ENCODE measurements around the gene TMEM132E.

Gene TMEM132E

DNA sequence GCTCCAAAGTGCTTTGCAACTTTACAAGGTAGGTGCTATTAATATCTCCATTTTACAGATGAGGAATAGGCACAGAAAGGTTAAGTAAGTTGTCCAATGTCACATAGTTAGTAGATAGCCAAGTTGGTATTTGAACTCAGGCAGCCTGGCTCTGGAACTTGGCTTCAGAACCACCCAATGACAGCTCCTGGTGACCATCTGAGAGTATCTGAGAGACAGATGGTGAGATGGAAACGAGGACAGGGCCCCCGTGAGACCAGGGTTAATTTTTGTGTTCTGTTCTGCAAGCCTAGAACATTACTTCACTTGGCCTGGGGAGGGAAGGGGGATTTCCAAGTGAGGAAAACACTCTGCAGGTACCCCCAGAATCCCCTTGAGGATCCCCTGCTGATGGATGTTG lies 9.8 kb upstream of the TMEM132E start:
- no peak for DNase-seq (ENCODE audit: low read depth in 2 of 2)

DNA sequence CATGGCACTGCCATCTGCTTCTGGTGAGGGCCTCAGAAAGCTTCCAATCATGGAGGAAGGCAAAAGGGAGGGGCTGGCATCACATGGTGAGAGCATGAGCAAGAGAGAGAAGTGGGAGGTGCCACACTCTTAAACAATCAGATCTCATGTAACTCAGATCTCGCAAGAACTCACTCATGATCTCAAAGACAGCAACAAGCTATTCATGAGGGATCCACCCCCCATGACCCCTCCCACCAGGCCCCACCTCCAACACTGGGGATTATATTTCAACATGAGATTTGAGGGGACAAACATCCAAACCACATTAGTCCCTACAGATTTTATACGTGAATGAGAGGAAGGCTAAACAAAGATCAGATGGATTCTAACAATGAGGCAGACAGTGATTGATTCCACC lies 8.9 kb upstream of the TMEM132E start:
- no peak for DNase-seq (ENCODE audit: low read depth in 2 of 2)

DNA sequence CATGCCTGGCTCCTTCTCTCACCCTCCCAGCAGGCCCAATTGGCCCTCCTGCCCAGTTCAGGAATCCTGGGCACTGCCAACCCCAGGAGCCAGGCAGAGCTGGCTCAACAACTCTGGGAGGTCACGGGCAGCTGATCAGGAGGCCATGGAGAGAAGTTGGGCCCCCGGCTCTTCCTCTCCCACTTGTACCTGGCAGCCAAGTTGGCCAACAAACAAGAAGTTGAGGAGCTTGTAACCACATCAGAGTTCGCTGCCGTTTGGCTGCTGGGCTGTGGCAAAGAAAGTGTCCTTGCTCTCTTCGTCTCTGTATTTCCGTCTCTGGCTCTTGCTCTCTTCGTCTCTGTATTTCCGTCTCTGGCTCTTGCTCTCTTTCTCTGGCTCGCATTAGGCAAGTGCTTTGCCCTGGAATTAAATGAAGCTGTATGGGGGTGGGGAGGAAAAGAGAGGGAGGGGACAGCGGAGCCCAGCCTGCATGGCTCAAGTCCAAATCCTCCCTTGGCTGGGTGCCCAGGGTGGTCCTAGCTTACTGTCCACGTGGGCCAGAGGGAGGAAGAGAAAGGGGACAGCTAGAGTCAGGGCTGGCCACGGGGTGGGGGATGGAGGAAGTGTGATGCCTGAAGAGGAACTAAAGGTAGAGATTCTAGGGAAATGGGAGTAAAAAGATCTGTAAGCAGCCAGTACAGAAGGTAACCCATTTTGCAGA lies 7.8 kb upstream of the TMEM132E start:
- no peak for DNase-seq (ENCODE audit: low read depth in 2 of 2)

DNA sequence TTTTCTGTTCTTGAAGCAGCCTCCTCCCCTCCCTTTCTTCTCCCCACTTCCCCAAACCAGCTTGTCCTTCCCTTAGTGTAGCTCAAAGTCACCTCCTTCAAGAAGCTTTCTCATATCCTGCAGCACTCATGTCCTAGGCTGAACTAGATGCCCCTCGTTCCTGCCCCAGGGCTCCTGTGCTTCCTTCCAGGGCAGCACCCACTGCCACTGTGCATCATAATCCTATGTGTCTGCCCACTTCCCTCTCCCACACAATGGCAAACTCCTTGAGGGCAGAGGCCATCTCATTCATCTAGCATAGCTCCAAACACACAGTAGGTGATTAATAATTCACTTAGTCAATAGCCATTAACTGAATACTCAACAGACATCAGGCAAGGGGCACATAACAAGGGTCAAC lies 6.9 kb upstream of the TMEM132E start:
- no peak for DNase-seq (ENCODE audit: low read depth in 2 of 2)

DNA sequence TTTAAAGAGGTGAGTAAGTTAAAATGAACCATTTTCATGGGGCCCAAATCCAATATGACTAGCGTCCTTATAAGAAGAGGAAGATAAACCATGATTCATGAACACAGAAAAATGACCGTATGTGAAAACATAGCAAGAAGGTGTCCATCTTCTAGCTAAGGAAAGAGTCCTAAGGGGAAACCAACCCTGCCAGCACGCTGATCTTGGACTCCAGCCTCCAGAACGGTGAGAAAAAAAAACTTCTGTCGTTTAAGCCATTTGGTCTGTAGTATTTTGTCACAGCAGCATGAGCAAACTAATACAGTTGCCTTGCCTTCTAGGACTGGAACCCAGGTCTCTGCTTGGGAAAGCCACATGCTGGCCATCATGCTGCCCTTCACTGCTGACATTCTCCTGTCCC lies 4.2 kb upstream of the TMEM132E start:
- DNase-seq (ENCODE audit: low read depth in 2 of 2) = no peak

DNA sequence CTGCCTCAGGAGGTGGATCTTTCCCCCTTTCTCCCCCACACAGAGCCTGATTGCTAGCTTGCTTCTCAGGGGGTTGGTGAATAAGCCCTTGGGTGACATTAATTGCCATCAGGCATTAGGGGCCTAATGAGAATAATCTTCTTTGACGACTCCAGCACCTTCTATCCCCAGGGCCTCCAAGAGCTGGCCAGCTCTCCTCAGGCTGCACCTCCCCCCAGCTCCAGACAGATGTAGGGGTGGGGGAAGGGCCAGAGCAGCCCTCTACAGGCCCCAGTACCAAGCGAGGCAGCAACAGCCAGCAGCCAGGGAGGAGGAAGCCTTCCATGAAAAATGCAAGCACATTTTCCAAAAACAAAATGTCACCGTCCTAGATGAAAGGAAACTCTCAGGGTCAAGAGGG lies 1.4 kb upstream of the TMEM132E start:
- DNase-seq (ENCODE audit: low read depth in 2 of 2) = no peak

DNA sequence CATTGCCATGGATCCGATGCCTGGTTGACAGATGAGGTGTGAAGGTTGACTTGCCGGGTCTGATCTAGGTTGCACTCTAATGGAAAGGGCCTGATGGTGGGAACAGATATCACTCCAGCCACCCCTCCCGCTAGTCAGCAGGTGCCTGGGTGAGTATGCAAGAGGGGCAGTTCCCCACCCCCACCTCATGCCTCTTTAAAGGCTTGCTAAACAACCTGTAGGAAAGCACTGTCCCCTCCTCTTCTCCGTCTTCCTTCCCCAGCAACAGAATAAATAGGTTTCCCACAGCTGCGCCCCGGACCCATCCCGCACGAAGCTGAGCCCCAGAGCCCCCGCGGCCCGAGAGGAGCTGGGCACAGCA lies 746 bp upstream of the TMEM132E start:
- no peak for DNase-seq (ENCODE audit: low read depth in 2 of 2)

DNA sequence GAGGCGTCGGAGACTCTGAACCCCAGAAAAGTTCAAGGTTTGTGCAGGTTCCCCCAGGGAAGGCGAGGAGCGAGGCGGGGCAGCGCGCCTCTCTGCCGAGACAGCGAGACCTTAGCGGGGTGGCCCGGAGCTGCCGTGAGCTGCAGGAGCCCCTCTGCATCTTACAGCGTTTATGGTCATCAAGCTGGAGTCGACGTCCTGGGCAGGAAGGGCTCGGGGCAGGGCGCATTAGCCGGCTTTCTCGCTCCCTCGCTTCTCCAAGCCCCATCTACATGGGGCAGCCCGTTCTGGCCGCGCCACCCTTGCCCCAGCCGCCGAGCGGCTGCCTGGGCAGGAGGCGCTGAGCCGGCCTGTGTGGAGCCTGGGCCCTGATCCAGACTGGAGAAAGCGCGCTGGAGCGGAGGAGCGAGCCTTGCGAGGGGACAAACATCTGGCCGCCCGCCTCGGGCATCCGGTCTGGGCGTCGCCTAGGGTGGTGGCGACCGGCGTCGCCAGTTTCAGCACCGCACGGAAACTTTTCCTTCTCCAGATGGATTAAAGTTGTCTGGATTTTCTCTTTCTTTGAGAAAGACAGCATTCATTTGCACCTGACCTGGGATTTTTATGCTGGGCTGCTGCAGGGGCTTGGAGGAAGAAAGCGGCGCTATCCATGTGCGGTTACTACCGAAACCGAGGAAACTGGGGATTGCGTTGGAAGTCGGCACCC lies 750 bp downstream of the TMEM132E start:
- DNase-seq (ENCODE audit: low read depth in 2 of 2) = no peak

DNA sequence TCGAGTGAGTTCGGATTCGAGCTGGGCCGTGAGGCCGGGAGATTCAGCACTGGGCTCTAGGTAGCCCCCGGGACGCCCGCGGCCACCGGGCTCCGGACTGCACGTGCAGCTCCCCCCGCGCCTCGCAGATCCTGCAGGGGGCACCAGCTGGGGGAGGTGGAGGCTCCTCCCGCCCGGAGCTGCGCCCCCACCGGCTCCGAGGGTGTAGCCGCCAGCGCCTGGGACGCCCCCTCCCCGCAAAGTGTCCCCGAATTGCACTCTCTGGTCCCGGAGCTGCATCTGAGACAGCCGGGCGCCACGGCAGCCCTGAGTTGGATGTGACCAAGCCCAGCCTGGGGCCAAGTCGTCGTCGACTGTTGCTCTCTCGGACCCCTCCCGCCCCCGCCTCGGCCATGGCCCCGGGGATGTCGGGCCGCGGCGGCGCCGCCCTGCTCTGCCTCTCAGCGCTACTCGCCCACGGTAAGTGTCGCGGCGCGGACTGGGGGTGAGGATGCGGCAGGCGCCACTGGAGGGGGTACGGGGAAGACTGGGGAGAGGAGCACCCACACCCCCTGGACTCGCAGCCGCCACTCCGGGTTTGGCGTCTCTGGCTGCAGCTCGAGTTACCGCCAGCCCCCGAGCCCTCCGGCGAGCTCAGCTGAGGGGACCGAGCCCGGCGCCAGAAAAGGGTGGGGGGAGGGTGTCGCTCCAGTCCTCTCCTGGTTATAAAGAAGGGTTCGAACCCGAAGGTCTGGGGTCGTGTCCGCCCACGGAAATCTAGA lies 1.5 kb downstream of the TMEM132E start:
- DNase-seq (ENCODE audit: low read depth in 2 of 2) = no peak

DNA sequence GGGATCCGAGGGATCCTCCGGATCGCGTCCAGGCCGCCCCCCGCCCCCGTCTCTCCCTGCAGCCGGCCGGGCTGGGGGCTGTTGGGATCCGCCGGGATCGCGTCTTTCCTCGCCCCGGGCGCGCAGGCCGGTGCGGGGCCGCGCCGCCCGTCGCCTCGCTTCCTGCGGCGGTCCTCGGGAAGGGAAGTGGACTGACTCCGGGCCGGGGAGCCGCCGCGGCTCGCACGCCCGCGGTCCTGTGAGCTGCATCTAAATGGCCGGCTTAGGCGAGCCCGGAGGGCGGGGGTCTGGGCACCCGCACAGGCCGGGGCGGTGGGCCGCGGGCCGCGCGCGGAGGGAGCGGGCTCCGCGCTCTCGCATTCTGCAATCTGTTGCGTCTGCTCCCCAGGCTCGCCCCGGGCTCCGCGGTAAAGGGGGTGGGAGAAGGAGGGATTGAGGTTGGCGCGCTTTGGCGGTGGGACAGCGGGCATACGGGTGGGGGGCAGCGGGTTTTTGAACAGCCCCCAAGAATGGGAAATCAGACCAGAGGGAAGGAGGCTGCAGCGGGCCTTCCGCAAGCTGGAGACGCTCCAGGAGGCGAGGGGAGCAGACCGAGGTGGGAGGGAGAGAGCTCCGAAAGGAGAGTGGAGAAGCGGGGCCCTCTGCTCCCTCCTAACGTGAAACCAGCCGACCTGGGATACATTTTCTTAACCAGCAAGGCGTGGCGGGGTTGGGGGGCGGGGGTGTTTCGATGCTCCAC lies 2.2 kb downstream of the TMEM132E start:
- no peak for DNase-seq (ENCODE audit: low read depth in 2 of 2)

DNA sequence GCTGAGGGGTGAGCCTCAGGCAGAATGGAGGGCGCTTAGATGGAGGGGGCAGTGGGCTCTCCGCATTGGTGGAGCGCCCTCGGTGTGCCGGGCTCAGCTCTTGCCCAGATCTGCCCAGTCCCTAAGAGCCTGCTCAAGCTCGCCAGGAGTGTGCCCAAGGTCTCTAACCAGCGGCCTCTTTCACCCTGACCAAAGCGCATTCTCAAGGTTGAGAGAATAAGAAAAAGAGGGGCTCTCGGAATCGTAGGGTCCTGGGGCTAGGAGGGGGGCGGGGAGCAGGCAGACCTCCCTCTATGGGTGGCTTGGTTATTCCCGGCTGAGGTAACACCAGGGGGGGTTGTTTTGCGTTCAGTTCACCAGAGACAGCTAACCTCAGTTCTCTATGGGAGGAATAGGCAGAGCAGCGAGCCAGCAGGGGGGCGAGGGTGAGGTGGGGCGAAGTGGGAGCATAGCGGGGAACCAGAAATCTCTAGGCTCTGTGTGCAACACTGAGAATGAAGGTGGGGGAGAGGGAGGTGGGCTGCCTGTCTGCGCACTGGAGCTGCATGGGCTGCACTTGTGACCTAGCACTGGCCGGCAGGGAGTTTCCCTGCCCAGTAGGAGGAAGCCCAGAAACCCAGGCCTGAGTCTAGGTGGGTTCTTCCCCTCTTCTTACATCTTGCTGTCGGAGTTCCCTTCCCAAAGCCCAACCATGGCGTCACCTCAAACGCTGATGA lies 3.0 kb downstream of the TMEM132E start:
- DNase-seq (ENCODE audit: low read depth in 2 of 2) = no peak

DNA sequence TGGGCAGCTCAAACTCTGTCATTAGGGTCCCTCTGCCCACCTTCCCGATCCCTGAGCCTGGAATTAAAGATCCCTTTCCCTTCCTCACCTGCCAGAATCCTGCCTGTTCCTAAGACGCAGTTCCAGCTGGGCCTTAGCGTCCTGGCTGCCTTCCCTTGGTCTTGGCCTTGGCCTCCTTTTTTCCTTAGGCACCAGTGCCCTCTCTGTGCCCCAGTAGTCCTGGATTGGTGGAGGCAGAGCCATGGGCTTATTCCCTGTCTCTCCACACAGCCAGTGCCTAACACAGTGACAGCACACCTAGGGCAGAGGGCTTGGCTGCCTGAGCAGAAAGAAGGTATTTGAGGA lies 3.5 kb downstream of the TMEM132E start:
- DNase-seq (ENCODE audit: low read depth in 2 of 2) = no peak

DNA sequence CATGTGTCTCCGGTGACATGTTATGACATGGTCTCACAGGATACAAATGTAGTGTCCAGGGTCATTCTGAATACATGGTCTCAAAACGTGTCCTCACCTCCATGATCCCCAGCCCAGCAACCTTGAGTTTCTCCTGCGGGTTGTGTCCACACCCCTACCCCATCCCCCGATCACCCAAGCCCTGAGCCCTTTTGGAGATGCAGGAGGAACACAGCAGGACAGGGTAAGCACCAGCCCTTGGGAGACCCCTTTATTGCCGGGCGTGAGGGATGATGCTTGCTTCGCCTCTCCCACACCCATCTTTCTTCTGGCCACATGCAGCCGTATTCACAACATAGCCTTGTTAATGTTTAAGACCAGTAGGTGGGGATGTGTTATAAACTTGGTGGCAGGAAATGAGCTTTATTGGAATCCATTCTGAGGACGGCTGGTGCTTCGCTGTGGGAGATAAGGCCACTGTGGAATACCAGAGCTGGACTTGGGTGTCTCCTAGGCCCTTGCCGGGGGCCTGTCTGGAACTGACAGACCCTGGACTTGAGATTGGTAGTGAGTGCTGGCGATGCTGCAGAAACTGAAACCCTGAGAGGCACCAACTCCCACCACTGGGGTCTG lies 5.5 kb downstream of the TMEM132E start:
- no peak for DNase-seq (ENCODE audit: low read depth in 2 of 2)

DNA sequence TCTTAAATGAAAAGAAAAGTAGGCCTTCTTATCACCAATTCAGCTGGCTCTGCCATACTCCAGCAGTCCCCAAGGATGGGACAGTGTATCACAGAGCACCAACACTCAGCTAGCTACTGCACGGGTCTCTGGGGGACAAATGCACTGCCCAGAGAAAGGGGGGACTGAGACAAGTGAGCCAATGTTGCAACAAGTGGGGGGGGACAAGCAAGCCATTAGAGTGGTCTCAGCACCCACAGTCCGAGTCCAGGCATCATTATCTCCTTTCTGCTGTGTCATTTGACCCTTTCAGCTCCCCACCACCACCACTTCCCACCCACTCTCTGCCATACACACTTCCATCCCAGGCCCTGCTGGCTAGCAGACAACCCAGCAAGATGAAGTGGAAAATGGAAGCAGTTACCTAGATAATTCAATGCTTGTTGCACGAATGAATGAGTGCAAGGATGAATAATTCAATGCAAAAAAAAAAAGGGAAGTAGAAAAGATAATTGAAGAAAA lies 7.0 kb downstream of the TMEM132E start:
- no peak for DNase-seq (ENCODE audit: low read depth in 2 of 2)

DNA sequence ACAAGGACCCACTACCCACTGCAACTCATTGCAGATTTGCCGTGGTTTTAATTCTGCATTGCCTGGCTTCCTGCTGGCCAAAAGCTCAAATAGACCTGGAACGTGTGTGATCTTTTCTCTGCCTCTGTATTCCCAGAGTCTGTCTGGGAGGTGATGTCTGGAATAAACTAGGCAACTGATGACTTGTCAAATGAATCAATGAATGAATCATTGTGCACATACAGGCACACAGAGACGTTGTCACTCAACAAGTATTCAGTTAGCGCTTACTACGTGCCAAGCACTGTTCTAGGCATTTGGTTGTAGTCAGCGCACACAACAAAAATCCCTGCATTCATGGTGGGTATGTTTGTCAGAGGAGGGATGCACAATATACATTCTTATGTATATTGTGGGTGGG lies 8.9 kb downstream of the TMEM132E start:
- DNase-seq (ENCODE audit: low read depth in 2 of 2) = no peak

DNA sequence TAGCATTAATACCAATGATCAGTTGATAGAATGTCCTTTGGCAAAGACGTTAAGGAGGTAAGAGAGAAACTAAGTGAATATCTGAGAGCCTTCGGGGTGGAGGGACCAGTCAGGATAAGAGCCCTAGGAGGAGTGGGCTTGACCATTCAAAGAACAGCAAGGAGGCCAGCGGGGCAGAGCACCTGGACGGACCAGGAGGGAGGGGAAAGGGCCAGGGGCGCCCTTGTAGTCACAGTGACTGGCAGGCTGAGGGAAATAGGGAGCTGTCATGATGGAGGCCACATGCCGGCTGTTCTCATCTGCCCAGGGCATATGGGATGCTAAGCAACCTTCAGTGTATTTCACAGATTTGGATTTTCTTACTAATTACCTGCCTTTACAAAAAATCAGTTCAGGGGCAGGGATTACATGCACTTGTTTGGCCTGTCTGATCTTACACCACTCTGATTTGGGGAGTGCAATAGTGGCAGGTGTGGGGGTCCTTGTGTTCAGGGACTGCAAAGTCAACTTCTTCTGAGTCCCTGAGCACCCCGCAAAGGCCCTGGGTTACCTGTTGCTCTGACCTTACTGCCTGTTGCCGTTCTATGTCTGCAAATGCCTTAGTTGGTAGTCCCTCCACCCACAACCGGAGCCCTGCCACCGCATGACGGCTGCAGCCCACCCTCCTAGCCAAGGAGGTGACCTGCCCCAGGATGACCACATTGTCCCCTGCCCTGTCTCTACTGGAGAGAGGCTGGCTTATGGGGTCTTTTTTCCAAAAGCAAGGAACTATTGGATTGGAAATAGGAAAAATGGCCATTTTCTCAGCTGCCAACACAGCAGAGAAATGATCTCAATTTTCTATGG lies 10.0 kb downstream of the TMEM132E start:
- no peak for DNase-seq (ENCODE audit: low read depth in 2 of 2)

DNA sequence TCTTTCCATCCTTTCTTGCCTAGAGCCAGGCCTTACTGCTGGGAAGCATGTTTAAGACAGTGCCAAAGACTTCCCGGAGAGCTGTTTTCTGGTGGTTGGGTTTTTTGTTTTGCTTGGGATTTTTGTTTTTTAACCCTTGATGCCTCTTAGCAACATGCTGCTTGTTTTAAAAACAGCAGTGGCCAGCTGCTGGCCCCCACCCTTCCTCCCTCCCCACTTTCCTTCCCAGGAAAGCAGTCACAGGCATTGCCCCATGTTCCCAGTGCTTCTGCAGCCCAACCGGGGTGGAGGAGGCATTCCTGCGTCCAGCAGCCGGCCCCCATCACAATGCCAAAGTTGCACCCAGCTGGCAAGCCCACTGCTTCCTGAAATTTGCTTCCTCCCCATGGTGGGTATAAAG lies 12.6 kb downstream of the TMEM132E start:
- DNase-seq (ENCODE audit: low read depth in 2 of 2) = no peak

DNA sequence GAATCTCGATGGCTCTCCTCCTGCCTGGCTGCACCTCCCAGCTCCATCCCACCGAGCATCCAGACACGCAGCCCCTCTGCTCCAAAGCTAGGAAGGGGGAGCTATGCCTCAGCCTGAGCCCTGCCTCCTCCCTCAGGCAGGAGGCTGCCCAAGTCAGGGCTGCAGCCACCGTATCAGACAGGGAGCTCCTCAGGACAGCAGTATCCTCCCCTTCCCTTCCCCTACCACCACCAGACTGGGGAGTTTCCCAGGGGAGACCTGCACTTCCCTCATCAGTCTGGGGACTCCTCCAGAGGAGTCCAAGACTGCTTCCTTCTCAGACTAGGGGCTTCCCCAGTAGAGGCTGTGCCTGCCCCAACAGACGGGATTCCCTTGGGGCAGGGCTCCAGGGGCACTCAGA lies 17.5 kb downstream of the TMEM132E start:
- DNase-seq (ENCODE audit: low read depth in 2 of 2) = no peak

DNA sequence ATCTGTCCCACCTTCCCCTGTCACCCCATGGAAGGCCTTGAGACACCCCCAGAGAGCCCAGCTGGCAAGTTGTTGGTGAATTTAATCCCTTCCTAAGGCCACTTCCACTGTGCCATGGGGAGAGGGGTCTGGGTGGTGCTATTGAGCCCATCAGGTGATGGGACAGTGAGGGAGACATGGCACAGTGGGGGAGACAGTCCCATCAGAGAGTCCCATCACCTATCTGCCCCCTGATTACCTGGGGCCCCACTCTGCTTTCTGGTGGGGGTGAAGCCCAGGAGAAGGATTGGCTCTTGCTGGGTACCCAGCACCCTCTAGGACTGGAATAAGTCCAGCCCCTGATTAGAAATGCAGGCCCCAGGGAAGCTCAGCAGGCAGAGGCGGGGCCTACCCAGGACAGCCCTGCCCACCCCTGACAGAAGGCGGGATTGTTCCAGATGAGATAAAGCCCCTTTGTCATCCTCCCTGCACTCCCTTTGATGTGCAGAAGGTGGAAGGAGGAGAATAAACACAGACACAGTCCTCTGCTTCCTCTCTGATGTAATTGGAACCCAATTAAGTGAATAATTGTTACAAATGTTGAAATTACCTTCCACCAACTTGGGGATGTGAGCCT lies 18.9 kb downstream of the TMEM132E start:
- DNase-seq (ENCODE audit: low read depth in 2 of 2) = no peak

DNA sequence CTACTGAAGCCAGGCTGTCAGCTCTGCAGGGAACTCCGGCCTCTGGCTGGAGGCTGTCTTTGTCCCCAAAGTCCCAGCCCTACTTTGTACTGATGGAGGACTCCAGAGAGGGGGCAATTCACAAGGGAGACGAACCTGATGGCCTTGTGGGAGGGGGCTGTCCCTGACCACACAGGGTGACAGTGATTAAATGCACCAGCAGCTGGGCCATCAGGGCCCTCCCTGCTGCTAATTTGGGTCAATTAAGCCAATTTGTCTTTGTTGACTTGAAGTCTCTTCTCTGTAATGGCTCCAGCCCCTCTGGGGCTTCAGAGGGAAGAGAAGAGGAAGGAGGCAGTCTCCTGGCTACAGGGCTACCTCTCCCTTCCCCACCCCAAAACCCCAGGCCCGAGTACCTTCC lies 22.0 kb downstream of the TMEM132E start:
- DNase-seq (ENCODE audit: low read depth in 2 of 2) = no peak

Measured in stimulated activated CD8-positive, alpha-beta memory T cell treated with anti-CD3 and anti-CD28 coated beads, Interleukin-2, amount 100 ng/mL, for 1 hour (primary cell).